T-cell (primary cell): ENCODE measurements around the gene STAB2. TPM values are rescaled to one million over a fixed set of nuclear protein-coding genes. Genes with fewer than 3 reads are reported as not detected.

ENCODE experiments used
- ATAC-seq, 4 experiments: fragments of 200-7000 bp in 3 of 4; fragments of 150-1000 bp in 1 of 4; cut with Tn5 transposase; replicated peaks in 1 of 4; 1 replicate in 3 of 4; 2 replicates in 1 of 4; pipeline ENCODE4 v1.10.0; 2021; ENCODE audit warnings: moderate library complexity in 3 of 4, mild to moderate bottlenecking in 2 of 4, moderate number of reproducible peaks in 1 of 4
- CTCF ChIA-PET, 2 donors: fragments of 300-600 bp; sonication (Branson Sonifier 250); formaldehyde crosslinking; loops; one replicate each; lab custom pipeline; 2022; ENCODE audit warnings: antibody characterized with exemption in 2 of 2; lab: Charles Lee
- POLR2A ChIA-PET, 2 donors: fragments of 300-600 bp; sonication (Branson Sonifier 250); formaldehyde crosslinking; loops; one replicate each; lab custom pipeline; 2022; ENCODE audit warnings: antibody characterized with exemption in 2 of 2; lab: Charles Lee
- DNase-seq, 35 experiments: peaks; one replicate each; pipeline versions ENCODE4 v3.0.0 to v3.0.0-alpha.2; 2013 to 2023
- H3K27ac ChIP-seq: one replicate; pipeline ENCODE4 v1.5.1; 2013; ENCODE audit warnings: low read length
- H3K27me3 ChIP-seq, 2 experiments: replicated peaks in 1 of 2; 1 replicate in 1 of 2; 2 replicates in 1 of 2; pipeline versions ENCODE4 v1.6.1 to v1.7.0; 2013; ENCODE audit warnings: low read length in 1 of 2, mixed read lengths in 1 of 2; ENCODE audit not compliant: control insufficient read depth in 2 of 2, insufficient read depth in 2 of 2; ENCODE audit errors: extremely low read depth in 1 of 2
- H3K36me3 ChIP-seq, 2 donors: 1 replicate in 1 of 2; 2 replicates in 1 of 2; pipeline versions ENCODE4 v1.6.1 to v1.7.0; 2013; ENCODE audit warnings: low read length in 1 of 2; ENCODE audit not compliant: control insufficient read depth in 2 of 2, insufficient read depth in 1 of 2; ENCODE audit errors: extremely low read depth in 1 of 2
- H3K4me1 ChIP-seq, 2 experiments: 1 replicate in 1 of 2; 2 replicates in 1 of 2; pipeline versions ENCODE4 v1.6.1 to v1.7.0; 2013; ENCODE audit warnings: low read length in 2 of 2, mixed read lengths in 1 of 2; ENCODE audit not compliant: insufficient read depth in 2 of 2, control insufficient read depth in 1 of 2; ENCODE audit errors: extremely low read depth in 1 of 2
- H3K4me3 ChIP-seq, 2 donors: 1 replicate in 1 of 2; 2 replicates in 1 of 2; pipeline versions ENCODE4 v1.5.1 to v1.7.0; 2013; ENCODE audit warnings: mild to moderate bottlenecking in 2 of 2, low read length in 1 of 2, moderate library complexity in 1 of 2; ENCODE audit not compliant: control insufficient read depth in 1 of 2; ENCODE audit errors: extremely low read depth in 1 of 2
- H3K9me3 ChIP-seq: 2 replicates; pipeline ENCODE4 v1.7.0; 2013
- H3K27ac Mint-ChIP-seq, 2 donors: one replicate each; pipeline ENCODE4 v1.8.0; 2020 to 2021; ENCODE audit warnings: mild to moderate bottlenecking in 2 of 2, mixed read lengths in 2 of 2
- H3K27me3 Mint-ChIP-seq, 2 donors: one replicate each; pipeline ENCODE4 v1.8.0; 2021 to 2022; ENCODE audit warnings: mixed read lengths in 2 of 2
- H3K36me3 Mint-ChIP-seq: one replicate; pipeline ENCODE4 v1.8.0; 2021; ENCODE audit warnings: mixed read lengths
- H3K4me1 Mint-ChIP-seq, 3 donors: one replicate each; pipeline ENCODE4 v1.8.0; 2020 to 2022; ENCODE audit warnings: mixed read lengths in 3 of 3, mild to moderate bottlenecking in 1 of 3
- H3K4me3 Mint-ChIP-seq, 3 donors: one replicate each; pipeline ENCODE4 v1.8.0; 2020 to 2022; ENCODE audit warnings: mild to moderate bottlenecking in 3 of 3, mixed read lengths in 3 of 3, moderate library complexity in 3 of 3
- H3K9me3 Mint-ChIP-seq, 3 donors: one replicate each; pipeline ENCODE4 v1.8.0; 2020 to 2022; ENCODE audit warnings: mixed read lengths in 3 of 3
- WGBS: methylation state at CpG from one replicate; pipeline ENCODE4 v1.1.5; 2013; ENCODE audit warnings: missing lambda C conversion rate; ENCODE audit not compliant: insufficient coverage; 5-methylcytosine and 5-hydroxymethylcytosine counted together
- total RNA-seq, 35 experiments: library from RNA in 6 of 35; stranded (reverse) in 6 of 35; fragments of 120-200 nt in 1 of 35; gene quantifications; one replicate each; pipeline versions ENCODE4 v1.2.1 to v1.2.4 and lab custom pipeline; 2013 to 2026

The STAB2 gene
- total RNA-seq, 5 donors from 2014 or later (not counting 1 experiment from before 2014, with no cell fraction given): not detected

DNA sequence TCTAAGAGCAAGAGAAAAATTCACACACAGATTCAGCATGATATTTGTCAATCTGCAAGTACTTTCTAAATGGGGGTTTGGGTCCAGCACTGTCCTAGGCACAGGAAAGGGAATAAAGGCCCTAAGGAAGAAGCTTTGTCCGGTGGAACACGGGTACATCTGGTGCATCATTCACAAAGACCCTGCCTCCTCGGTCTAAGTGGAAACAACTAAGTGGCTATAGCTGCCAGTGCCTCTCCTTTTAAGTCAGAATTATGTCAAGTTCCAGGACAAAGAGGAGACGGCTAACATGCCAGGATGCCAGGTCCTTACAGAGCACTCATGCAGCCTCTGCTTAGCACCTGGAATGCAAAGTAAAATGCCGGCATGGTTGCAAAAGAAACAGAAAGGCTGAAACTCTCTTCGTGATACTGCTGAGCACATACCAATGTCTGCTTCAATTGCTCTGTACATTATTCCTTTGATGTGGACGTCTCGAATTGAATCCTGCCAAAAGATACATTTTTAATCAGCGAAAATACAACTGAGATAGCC lies 206.5 kb downstream of the STAB2 start:
- ChIA-PET CTCF (no interaction called here), POLR2A (no interaction called here)
- Histone ChIP-seq H3K9me3 (no peaks in the 10 kb centered on the region), H3K27me3 (no peaks in the 10 kb centered on the region), H3K4me3 (no peak overlapping the region), H3K36me3 (peaks cover 0 to 5% of the 10 kb centered on the region in 2 donors), H3K4me1 (no peaks in the 10 kb centered on the region), H3K27ac (no peak overlapping the region)
- Mint-ChIP-seq H3K4me1 (no peaks in the 10 kb centered on the region), H3K9me3 (no peaks in the 10 kb centered on the region), H3K36me3 (peaks cover 42% of the 10 kb centered on the region), H3K27ac (no peak overlapping the region), H3K4me3 (no peak overlapping the region), H3K27me3 (no peaks in the 10 kb centered on the region)
- DNase-seq (no peak), ATAC-seq (no peak)
- WGBS: 88% methylated on average over 8 of the region's 9 CpGs

DNA sequence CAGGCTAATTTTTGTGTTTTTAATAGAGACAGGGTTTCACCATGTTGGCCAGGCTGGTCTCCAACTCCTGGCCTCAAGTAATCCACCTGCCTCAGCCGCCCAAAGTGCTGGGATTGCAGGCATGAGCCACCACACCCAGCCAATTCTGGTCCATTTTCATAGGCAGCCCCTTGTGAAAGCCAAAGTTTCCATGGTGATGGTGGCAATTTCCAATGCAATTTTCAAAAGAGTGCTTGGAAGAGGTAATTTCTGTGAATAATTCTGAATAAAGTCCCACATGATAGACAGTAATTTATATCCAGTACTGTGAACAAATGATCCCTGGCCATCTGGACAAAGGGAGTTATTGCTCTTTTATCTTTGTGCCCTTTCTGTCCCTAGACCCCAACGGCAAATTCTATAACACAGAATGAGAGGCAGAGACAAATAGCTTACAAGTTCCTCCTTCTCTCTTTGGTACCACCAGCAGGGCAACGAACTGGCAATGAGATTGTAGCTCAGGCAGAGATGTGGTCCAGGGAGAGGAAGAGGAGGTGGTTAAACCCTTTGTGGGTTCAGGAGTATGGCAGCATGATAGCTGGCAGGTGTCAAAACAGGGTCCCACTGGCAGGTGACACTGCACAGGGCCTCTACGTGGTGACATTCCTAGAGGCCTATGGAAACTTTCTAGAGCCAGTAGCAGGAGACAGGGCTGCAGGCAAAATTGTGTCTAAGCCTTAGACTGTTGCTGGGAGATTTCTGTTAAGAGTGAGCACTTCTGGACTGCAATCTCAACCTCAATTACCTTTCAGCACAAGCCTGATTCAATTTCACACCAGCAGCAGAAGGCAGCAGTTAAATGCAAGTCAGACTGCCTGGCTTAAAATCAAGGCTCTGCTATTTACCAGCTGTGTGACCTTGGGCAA lies 207.5 kb downstream of the STAB2 start:
- no peaks in the 10 kb centered on the region for H3K4me1 Mint-ChIP-seq
- Histone ChIP-seq H3K4me3 (no peak overlapping the region), H3K27me3 (no peaks in the 10 kb centered on the region), H3K4me1 (no peaks in the 10 kb centered on the region), H3K9me3 (no peaks in the 10 kb centered on the region), H3K36me3 (peaks cover 0 to 5% of the 10 kb centered on the region in 2 donors), H3K27ac (no peak overlapping the region)
- H3K27me3 Mint-ChIP-seq: no peaks in the 10 kb centered on the region
- ChIA-PET CTCF (no interaction called here), POLR2A (no interaction called here)
- H3K36me3 Mint-ChIP-seq: peaks cover 48% of the 10 kb centered on the region
- no peaks in the 10 kb centered on the region for H3K9me3 Mint-ChIP-seq
- 13% methylated on average over 1 of the region's 4 CpGs for WGBS
- H3K4me3 Mint-ChIP-seq: no peak overlapping the region
- ATAC-seq (no peak), DNase-seq (no peak)
- H3K27ac Mint-ChIP-seq: no peak overlapping the region

DNA sequence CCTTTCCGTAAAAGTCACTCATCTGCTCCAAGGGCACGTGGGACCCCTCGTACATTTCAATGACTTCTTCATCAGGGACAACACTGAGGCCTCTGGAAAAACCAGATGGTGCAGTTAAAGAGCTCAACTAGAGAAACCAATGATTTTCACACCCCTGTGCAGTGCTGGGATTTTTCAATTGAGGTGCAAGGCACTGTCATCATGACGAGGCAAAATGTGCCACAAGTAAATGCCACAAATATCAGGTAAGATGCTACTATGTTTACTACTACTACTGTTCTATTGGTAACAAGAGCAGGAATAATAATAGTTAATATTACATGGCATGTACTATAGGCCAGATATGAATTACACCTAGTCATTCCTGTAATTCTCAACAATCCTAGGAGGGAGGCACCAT lies 211.5 kb downstream of the STAB2 start:
- no peak overlapping the region for H3K4me3 ChIP-seq
- H3K36me3 Mint-ChIP-seq: peaks cover 48% of the 10 kb centered on the region
- H3K27ac ChIP-seq: no peak overlapping the region
- H3K27me3 Mint-ChIP-seq: no peaks in the 10 kb centered on the region
- DNase-seq (no peak), ATAC-seq (no peak)
- H3K9me3 ChIP-seq: no peaks in the 10 kb centered on the region
- H3K36me3 ChIP-seq: no peaks in the 10 kb centered on the region
- H3K27ac Mint-ChIP-seq: no peak overlapping the region
- H3K4me3 Mint-ChIP-seq: no peak overlapping the region
- H3K4me1 ChIP-seq: no peaks in the 10 kb centered on the region
- WGBS: no CpG with 5 or more reads among the region's 4 CpGs
- ChIA-PET CTCF (interaction anchor here in 1 of 2 donors (0.6 kb wide), 1 partner anchor 35 kb away, joined by 5 read pairs; no protein-coding TSS in a partner anchor), POLR2A (interaction anchor here in 1 of 2 donors (0.7 kb wide), 1 partner anchor 1043 kb away, joined by 3 read pairs; no protein-coding TSS in a partner anchor)
- no peaks in the 10 kb centered on the region for H3K4me1 Mint-ChIP-seq
- H3K9me3 Mint-ChIP-seq: no peaks in the 10 kb centered on the region
- no peaks in the 10 kb centered on the region for H3K27me3 ChIP-seq

DNA sequence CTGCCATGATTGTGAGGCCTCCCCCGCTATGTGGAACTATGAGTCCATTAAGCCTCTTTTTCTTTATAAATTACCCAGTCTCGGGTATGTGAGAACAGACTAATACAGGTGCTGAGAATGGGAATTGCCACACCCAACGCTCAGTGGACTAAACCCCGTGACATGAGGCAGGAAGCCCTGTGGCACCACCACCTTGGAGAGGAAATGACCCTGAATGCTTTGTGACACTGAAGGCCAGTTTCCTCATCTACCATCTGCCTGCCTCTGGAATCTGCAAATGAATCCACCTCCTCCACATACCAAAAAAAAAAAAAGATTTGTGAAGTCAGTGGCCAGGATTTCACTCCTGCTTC lies 212.4 kb downstream of the STAB2 start:
- Mint-ChIP-seq H3K4me3 (no peak overlapping the region), H3K27ac (no peak overlapping the region), H3K9me3 (no peaks in the 10 kb centered on the region), H3K36me3 (peaks cover 54% of the 10 kb centered on the region), H3K4me1 (no peaks in the 10 kb centered on the region), H3K27me3 (no peaks in the 10 kb centered on the region)
- no peak for ATAC-seq
- 51% methylated on average over 3 of the region's 4 CpGs for WGBS
- no peaks in the 10 kb centered on the region for H3K27me3 ChIP-seq
- no peaks in the 10 kb centered on the region for H3K4me1 ChIP-seq
- DNase-seq: no peak
- H3K4me3 ChIP-seq: no peak overlapping the region
- H3K9me3 ChIP-seq: no peaks in the 10 kb centered on the region
- H3K27ac ChIP-seq: no peak overlapping the region
- POLR2A ChIA-PET: no interaction called here
- H3K36me3 ChIP-seq: no peaks in the 10 kb centered on the region
- CTCF ChIA-PET: no interaction called here

DNA sequence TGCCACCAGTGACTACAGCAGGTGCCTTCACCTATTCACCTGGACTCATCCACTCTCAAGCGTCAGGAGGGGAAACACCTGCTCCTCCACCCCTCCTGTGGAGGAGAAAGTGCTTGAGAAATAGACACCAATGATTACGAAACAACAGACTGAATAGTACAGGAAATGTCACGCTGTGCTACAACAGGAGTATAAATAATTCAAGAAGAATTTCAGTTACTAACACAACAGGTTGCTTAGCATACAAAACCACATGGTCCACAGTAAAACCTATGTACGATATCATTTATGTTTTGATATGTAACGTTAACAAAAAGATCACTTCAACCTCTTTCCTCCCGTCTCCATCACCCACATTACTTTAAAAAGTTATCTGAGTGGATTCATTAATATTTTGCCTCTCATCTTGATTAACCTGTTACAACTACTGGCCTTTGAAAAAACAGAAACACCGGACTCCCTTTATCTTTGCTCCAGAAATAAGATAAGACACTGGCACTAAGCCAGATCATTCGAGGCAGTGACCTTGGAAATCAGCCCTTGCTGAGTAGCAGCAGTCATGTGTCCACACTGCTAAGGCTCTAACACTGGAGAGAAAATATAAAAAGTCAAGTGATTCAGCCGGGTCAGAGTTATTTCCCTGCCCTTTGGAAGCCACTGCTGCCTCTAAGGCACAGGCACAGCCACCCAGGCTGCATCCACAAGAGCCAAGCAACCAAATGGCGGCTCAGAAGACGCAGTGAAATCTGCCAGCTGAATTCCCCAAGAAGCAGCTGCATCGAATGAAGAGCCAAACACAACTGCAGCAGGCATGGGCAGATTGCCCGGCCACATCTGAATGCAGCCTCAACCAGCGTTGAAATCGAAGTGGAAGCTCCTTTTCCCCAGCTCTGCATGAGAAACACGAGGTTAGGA lies 213.0 kb downstream of the STAB2 start:
- H3K27ac Mint-ChIP-seq: no peak overlapping the region
- H3K9me3 Mint-ChIP-seq: no peaks in the 10 kb centered on the region
- Histone ChIP-seq H3K4me1 (no peaks in the 10 kb centered on the region), H3K36me3 (no peaks in the 10 kb centered on the region), H3K27me3 (no peaks in the 10 kb centered on the region), H3K9me3 (no peaks in the 10 kb centered on the region), H3K4me3 (no peak overlapping the region), H3K27ac (no peak overlapping the region)
- ChIA-PET POLR2A (no interaction called here), CTCF (no interaction called here)
- peaks cover 51% of the 10 kb centered on the region for H3K36me3 Mint-ChIP-seq
- no peaks in the 10 kb centered on the region for H3K27me3 Mint-ChIP-seq
- no peaks in the 10 kb centered on the region for H3K4me1 Mint-ChIP-seq
- no peak for ATAC-seq
- no peak for DNase-seq
- no peak overlapping the region for H3K4me3 Mint-ChIP-seq
- 83% methylated on average over 9 of the region's 16 CpGs for WGBS
